ENCODE results near the gene SNX12. TPM values are rescaled to one million over a fixed set of nuclear protein-coding genes. Genes with fewer than 3 reads are reported as not detected.

Gene SNX12
- total RNA-seq (10 to 100 TPM; 58.7 to 59.8 TPM), polyA plus RNA-seq (ENCODE audit: insufficient read length in 2 of 2) (10 to 100 TPM; 71.9 to 74.6 TPM)
- long read RNA-seq, donor 1, transcript SNX12-202 (4 exons, 2,376 nt) = major isoform, 19 of 80 reads
- long read RNA-seq, donor 1, partial matches to known transcripts = 60 of 80 reads
- long read RNA-seq, donor 1, other reads (novel, unspliced or antisense) = 0 of 80 reads
- long read RNA-seq, donor 2, partial matches to known transcripts = 6 of 9 reads
- long read RNA-seq, donor 2, other reads (novel, unspliced or antisense) = 0 of 9 reads
- long read RNA-seq, donor 3, partial matches to known transcripts = 0 of 5 reads
- long read RNA-seq, donor 3, other reads (novel, unspliced or antisense) = 0 of 5 reads
- long read RNA-seq, donor 4, transcript SNX12-202 (4 exons, 2,376 nt) = major isoform, 10 of 11 reads
- long read RNA-seq, donor 4, partial matches to known transcripts = 0 of 11 reads
- long read RNA-seq, donor 4, other reads (novel, unspliced or antisense) = 0 of 11 reads

DNA sequence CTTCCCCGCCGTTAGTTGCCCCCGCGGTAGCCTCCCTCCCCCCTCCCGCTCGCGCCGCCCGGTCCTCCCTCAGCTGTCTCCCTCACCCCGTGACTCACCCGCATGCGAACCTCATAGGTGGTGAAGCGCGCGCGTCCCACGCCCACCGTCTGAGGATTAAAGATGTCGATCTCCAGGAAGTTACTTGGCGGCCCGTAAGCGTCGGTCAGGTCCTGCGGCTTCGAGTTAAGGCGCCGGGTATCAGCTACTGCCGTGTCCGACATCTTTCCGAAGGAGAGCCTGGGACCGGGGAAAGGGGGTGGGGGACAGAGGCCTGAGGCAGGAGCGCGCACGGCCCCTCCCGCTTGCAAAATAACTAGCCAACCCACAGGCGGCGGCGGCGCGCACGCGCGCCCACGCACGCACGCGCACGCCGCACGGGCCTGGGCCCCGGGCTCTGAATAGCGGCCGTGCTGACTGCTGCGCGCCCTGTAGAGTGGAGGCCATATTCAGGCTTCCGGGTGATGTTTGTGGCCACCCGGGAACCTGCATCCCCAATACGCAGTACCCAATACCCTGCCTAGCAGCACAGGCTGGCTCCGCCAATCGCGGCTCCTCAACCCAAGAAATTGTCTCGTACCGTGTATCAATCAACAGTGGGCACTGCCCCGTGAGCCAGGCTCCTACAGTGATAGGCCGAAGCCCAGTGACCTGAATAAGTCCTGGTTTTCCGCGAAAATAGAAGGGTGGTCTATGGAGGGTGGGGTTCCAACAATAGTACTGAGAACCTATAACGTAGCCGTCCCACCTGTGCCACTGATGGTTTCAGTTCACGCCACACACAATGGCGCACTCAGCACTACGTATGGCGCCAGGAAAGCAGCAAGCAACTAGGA is at the start of gene SNX12:
TSS of gene SNX12 (minus strand) at position 291 of the 875 bp plus-strand sequence. CDS start at position 263, 28 bp downstream.
- peak within 1 kb of the TSS; percentile 72 for H3K4me3 ChIP-seq (ENCODE audit: low read depth, low read length)
- H3K27ac ChIP-seq (ENCODE audit: low read depth, low read length) = peak within 1 kb of the TSS; percentile 84
- WGBS (ENCODE audit: insufficient coverage) = 30% methylated on average over 62 of the region's 73 CpGs
- no peaks in the 10 kb centered on the region for H3K36me3 ChIP-seq (ENCODE audit: control insufficient read depth, insufficient read depth, low read length)
- DNase-seq (ENCODE audit: low read depth in 4 of 6, low spot score in 6 of 6) = peak; percentile 69 to 98 (median 84)
- no peaks in the 10 kb centered on the region for H3K27me3 ChIP-seq (ENCODE audit: control insufficient read depth, insufficient read depth, low read length)
- no peaks in the 10 kb centered on the region for H3K9me3 ChIP-seq (ENCODE audit: control insufficient read depth, insufficient read depth, low read length)
- peaks cover 3% of the 10 kb centered on the region for H3K4me1 ChIP-seq (ENCODE audit: control insufficient read depth, insufficient read depth, low read length)

DNA sequence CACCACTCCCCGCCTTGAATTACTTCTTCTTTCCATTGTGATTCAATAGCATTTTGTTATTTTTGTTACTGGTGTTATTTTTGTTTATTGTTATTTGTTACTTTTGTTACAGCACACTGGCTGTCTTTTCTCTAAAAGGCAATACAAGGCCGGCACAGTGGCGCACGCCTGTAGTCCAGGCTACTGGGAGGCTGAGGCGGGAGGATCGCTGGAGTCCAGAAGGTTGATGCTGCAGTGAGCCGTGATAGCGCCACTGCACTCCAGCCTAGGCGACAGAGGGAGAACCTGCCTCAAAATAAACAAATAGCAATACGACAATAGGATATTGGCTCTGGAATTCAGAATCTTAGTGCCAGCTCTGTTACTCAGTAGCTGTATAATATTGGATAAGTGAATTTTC is 49.2 kb upstream of the SNX12 start:
- H3K27ac ChIP-seq (ENCODE audit: low read depth, low read length) = no peak overlapping the region

DNA sequence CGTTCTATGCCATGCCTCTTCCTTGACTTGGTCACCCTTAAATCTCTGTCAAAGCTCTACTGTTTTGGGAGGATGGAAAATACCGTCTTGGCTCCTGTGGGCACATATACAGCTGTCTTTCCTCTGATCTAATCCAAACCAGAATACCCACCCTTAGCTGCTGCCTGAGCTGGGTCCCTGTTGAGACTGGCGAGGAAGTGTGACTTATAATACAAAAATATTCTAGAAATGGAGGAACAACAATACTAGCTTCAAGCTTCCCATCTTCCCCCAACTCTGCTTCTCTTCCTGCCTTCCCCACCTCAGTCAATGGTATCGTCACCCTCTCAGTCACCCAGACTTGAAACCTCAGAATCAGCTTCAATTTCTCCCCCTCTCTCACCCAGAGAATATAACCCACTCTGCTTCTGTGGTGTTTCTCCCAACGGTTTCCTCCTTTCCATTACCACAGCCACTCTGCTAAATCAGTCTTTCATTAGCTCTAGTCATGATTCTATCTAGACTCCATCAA is 43.8 kb upstream of the SNX12 start:
- Histone ChIP-seq H3K27ac (ENCODE audit: low read depth, low read length) (no peak overlapping the region), H3K4me3 (ENCODE audit: low read depth, low read length) (no peak overlapping the region), H3K4me1 (ENCODE audit: control insufficient read depth, insufficient read depth, low read length) (no peaks in the 10 kb centered on the region), H3K27me3 (ENCODE audit: control insufficient read depth, insufficient read depth, low read length) (no peaks in the 10 kb centered on the region), H3K9me3 (ENCODE audit: control insufficient read depth, insufficient read depth, low read length) (no peaks in the 10 kb centered on the region), H3K36me3 (ENCODE audit: control insufficient read depth, insufficient read depth, low read length) (no peaks in the 10 kb centered on the region)
- no peak for DNase-seq (ENCODE audit: low read depth in 4 of 6, low spot score in 6 of 6)
- 67% methylated on average over 3 of the region's 5 CpGs for WGBS (ENCODE audit: insufficient coverage)

More for the DNA sequence above, 49.2 kb upstream of the SNX12 start:
- WGBS (ENCODE audit: insufficient coverage) = 66% methylated on average over 5 of the region's 10 CpGs
- no peak for DNase-seq (ENCODE audit: low read depth in 4 of 6, low spot score in 6 of 6)
- Histone ChIP-seq H3K27me3 (ENCODE audit: control insufficient read depth, insufficient read depth, low read length) (no peaks in the 10 kb centered on the region), H3K4me1 (ENCODE audit: control insufficient read depth, insufficient read depth, low read length) (peaks cover 6% of the 10 kb centered on the region), H3K4me3 (ENCODE audit: low read depth, low read length) (no peak overlapping the region), H3K36me3 (ENCODE audit: control insufficient read depth, insufficient read depth, low read length) (peaks cover 7% of the 10 kb centered on the region), H3K9me3 (ENCODE audit: control insufficient read depth, insufficient read depth, low read length) (no peaks in the 10 kb centered on the region)

DNA sequence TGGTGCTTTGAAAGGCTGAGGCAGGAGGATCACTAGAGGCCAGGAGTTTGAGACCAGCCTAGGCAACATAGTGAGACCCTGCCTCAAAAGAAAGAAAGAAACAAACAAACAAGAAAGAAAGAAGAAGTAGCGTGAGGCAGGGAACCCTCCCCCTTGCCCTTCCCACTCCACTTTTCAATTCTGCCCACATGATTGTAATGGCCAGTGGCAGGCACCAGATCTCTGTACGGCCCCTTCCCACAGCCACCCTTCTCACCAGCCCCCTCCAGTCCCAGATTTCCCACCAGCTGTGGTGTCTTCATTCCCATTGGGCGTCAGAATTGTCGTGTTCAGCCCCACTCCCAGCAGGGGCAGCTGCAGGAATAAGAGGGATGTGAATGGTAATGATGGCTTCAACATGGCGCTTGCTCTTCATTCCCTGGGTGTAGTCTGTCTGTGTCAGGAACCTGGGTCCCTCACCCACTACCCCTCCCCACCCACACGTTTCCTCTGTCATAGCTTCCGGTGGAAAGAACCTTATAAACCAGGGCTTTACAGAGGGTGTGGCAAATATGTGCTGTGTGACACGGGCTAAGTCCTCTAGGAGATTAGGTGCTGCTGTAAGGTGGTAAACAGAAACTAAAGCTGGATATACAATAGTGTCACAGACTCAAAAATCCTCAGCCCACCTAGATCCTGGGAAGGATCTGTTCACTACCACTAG is 43.2 kb upstream of the SNX12 start, which contains the start of gene IL2RG:
TSS of gene IL2RG (minus strand) at position 437 of the 703 bp plus-strand sequence. CDS start at position 399, 38 bp downstream.
- H3K4me1 ChIP-seq (ENCODE audit: control insufficient read depth, insufficient read depth, low read length) = no peaks in the 10 kb centered on the region
- no peak within 1 kb of the TSS for H3K4me3 ChIP-seq (ENCODE audit: low read depth, low read length)
- H3K27me3 ChIP-seq (ENCODE audit: control insufficient read depth, insufficient read depth, low read length) = no peaks in the 10 kb centered on the region
- no peak for DNase-seq (ENCODE audit: low read depth in 4 of 6, low spot score in 6 of 6)
- H3K9me3 ChIP-seq (ENCODE audit: control insufficient read depth, insufficient read depth, low read length) = no peaks in the 10 kb centered on the region
- H3K27ac ChIP-seq (ENCODE audit: low read depth, low read length) = no peak within 1 kb of the TSS
- WGBS (ENCODE audit: insufficient coverage) = 40% methylated on average over 1 of the region's 8 CpGs
- H3K36me3 ChIP-seq (ENCODE audit: control insufficient read depth, insufficient read depth, low read length) = no peaks in the 10 kb centered on the region

DNA sequence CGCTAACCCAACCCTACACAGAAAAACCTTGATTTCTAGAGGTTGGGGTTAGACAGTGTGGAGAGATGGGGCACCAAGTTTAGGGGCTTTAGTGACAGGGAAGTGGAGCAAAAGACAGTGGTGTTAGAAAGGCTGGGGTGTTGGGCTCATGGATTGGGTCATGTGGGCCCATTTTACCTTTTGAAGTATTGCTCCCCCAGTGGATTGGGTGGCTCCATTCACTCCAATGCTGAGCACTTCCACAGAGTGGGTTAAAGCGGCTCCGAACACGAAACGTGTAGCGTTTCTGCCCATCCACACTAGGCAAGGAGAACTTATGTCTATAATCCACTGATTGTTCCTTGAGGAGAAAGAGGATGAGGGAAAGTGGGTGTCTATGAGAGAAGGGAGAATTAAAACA is 40.9 kb upstream of the SNX12 start:
- no peak overlapping the region for H3K27ac ChIP-seq (ENCODE audit: low read depth, low read length)
- WGBS (ENCODE audit: insufficient coverage) = no CpG with 5 or more reads among the region's 6 CpGs
- DNase-seq (ENCODE audit: low read depth in 4 of 6, low spot score in 6 of 6) = no peak
- no peaks in the 10 kb centered on the region for H3K4me1 ChIP-seq (ENCODE audit: control insufficient read depth, insufficient read depth, low read length)
- H3K27me3 ChIP-seq (ENCODE audit: control insufficient read depth, insufficient read depth, low read length) = no peaks in the 10 kb centered on the region
- H3K36me3 ChIP-seq (ENCODE audit: control insufficient read depth, insufficient read depth, low read length) = no peaks in the 10 kb centered on the region
- H3K4me3 ChIP-seq (ENCODE audit: low read depth, low read length) = no peak overlapping the region
- H3K9me3 ChIP-seq (ENCODE audit: control insufficient read depth, insufficient read depth, low read length) = no peaks in the 10 kb centered on the region

DNA sequence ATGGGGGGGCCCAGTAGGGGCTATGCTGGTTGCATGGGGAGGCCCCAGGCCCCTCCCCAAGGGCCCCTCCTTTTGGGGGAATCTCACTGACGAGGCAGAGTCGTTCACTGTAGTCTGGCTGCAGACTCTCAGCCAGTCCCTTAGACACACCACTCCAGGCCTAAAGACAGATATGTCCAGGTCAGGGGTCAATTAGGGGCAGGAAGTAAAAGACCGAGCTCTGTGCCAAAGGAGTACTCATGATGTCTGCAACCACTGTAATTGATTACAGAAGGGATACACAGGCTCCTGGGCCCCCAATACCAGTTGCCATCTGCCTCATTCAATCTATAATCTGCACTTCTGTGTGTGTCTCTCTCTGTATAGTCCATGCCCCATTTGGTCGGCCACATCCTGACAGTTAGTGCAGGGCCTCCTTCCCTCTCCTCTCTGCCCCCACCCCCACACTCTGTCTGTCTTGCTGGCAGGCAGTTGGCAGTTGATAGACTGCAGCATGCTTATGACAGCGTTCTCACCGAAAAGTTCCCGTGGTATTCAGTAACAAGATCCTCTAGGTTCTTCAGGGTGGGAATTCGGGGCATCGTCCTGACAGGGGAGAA is 39.7 kb upstream of the SNX12 start:
- Histone ChIP-seq H3K27me3 (ENCODE audit: control insufficient read depth, insufficient read depth, low read length) (no peaks in the 10 kb centered on the region), H3K9me3 (ENCODE audit: control insufficient read depth, insufficient read depth, low read length) (no peaks in the 10 kb centered on the region), H3K27ac (ENCODE audit: low read depth, low read length) (no peak overlapping the region), H3K4me3 (ENCODE audit: low read depth, low read length) (no peak overlapping the region), H3K36me3 (ENCODE audit: control insufficient read depth, insufficient read depth, low read length) (no peaks in the 10 kb centered on the region), H3K4me1 (ENCODE audit: control insufficient read depth, insufficient read depth, low read length) (peaks cover 9% of the 10 kb centered on the region)
- DNase-seq (ENCODE audit: low read depth in 4 of 6, low spot score in 6 of 6) = no peak
- WGBS (ENCODE audit: insufficient coverage) = 41% methylated on average over 5 of the region's 9 CpGs

DNA sequence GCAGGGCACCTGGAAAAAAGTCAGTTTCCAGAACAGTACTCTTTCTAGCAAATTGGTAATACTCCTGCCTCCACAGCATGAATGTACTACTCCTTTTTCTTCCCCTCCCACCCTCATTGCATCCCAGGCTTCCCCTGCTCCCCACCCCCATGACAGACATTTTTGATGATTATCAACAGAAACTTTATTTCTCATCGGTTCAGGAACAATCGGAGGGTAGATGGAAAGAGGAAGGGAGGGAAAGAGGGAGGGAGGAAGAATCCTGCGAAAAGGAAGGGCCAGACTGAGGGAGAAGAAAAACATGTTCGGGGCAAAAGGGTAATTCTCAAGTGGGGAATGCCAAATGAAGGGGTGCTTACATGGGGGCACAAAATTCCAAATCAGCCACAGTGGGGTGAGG is 39.1 kb upstream of the SNX12 start:
- Histone ChIP-seq H3K9me3 (ENCODE audit: control insufficient read depth, insufficient read depth, low read length) (no peaks in the 10 kb centered on the region), H3K27me3 (ENCODE audit: control insufficient read depth, insufficient read depth, low read length) (no peaks in the 10 kb centered on the region), H3K36me3 (ENCODE audit: control insufficient read depth, insufficient read depth, low read length) (no peaks in the 10 kb centered on the region), H3K4me1 (ENCODE audit: control insufficient read depth, insufficient read depth, low read length) (peaks cover 10% of the 10 kb centered on the region), H3K27ac (ENCODE audit: low read depth, low read length) (no peak overlapping the region), H3K4me3 (ENCODE audit: low read depth, low read length) (no peak overlapping the region)
- 76% methylated on average over 4 of the region's 4 CpGs for WGBS (ENCODE audit: insufficient coverage)
- DNase-seq (ENCODE audit: low read depth in 4 of 6, low spot score in 6 of 6) = no peak

DNA sequence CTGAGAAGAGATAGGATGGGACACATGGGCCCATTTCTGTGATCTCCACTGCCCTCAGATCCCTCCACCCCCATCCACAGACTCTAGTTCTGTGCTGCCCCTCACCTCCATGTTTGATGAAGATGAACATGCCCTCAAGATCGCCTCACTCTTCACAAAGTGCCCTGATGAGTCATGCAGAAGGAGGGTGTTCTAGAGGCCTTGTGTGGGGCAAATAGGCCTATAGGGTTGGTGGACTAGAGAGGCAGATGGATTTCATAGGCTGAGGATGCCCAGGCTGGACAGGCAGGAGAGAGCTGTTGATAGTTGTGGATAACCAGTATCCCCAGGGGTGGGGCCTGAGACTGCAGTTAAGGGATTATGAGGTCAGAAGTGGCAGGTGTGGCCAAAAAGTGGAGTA is 38.3 kb upstream of the SNX12 start, which contains the start of gene CXorf65:
TSS of gene CXorf65 (minus strand) at position 314 of the 400 bp plus-strand sequence. CDS start at position 130, 184 bp downstream.
- peaks cover 1% of the 10 kb centered on the region for H3K36me3 ChIP-seq (ENCODE audit: control insufficient read depth, insufficient read depth, low read length)
- no peaks in the 10 kb centered on the region for H3K27me3 ChIP-seq (ENCODE audit: control insufficient read depth, insufficient read depth, low read length)
- WGBS (ENCODE audit: insufficient coverage) = no CpG with 5 or more reads among the region's 1 CpG
- H3K4me3 ChIP-seq (ENCODE audit: low read depth, low read length) = no peak within 1 kb of the TSS
- H3K27ac ChIP-seq (ENCODE audit: low read depth, low read length) = no peak within 1 kb of the TSS
- peaks cover 10% of the 10 kb centered on the region for H3K4me1 ChIP-seq (ENCODE audit: control insufficient read depth, insufficient read depth, low read length)
- DNase-seq (ENCODE audit: low read depth in 4 of 6, low spot score in 6 of 6) = no peak
- H3K9me3 ChIP-seq (ENCODE audit: control insufficient read depth, insufficient read depth, low read length) = no peaks in the 10 kb centered on the region
